ENCODE results near the gene TUSC2. TPM values are rescaled to one million over a fixed set of nuclear protein-coding genes. Genes with fewer than 3 reads are reported as not detected.

TUSC2 gene
- total and polyA plus RNA-seq, 2 of the 13 experiments (the other 11 are each of a cell fraction or from before 2014, with no cell fraction given): 36.7 to 39.1 TPM

- TF ChIP-seq E2F1 (CRISPR knock-in tag; IDR thresholded peaks at IDR 0.05) (peak; percentile 66), FOXC1 (CRISPR knock-in tag; IDR thresholded peaks at IDR 0.05; ENCODE audit: borderline replicate concordance) (peak; percentile 95), THYN1 (CRISPR knock-in tag; IDR thresholded peaks at IDR 0.05; ENCODE audit: borderline replicate concordance, low read depth) (no peak), NR1H2 (CRISPR knock-in tag; IDR thresholded peaks at IDR 0.05; ENCODE audit: borderline replicate concordance, low read depth) (0 out of 2 replicates have a peak, but pooled peaks have one; percentile 90), ZNF644 (CRISPR knock-in tag; IDR thresholded peaks at IDR 0.05; ENCODE audit: low read depth) (no peak), BATF2 (CRISPR knock-in tag; IDR thresholded peaks at IDR 0.05) (peak; percentile 83; the same call in 1 of the 2 replicates), NKX3-1 (CRISPR knock-in tag; IDR thresholded peaks at IDR 0.05) (peak; percentile 77; the same call in 1 of the 2 replicates), NPAS2 (CRISPR knock-in tag; IDR thresholded peaks at IDR 0.05; ENCODE audit: borderline replicate concordance) (no peak), SMAD3 (CRISPR knock-in tag; IDR thresholded peaks at IDR 0.05) (peak; percentile 71), GMEB1 (CRISPR knock-in tag; IDR thresholded peaks at IDR 0.05; ENCODE audit: borderline replicate concordance) (peak; percentile 97), ZNF281 (CRISPR knock-in tag; IDR thresholded peaks at IDR 0.05; ENCODE audit: borderline replicate concordance) (peak; percentile 54; the same call in 1 of the 2 replicates), AHR (CRISPR knock-in tag; IDR thresholded peaks at IDR 0.05) (peak; percentile 97), ZNF800 (CRISPR knock-in tag; IDR thresholded peaks at IDR 0.05) (peak; percentile 46; the same call in 1 of the 2 replicates), ZNF7 (CRISPR knock-in tag; IDR thresholded peaks at IDR 0.05) (no peak), POLR2AphosphoS5 (IDR thresholded peaks at IDR 0.05; ENCODE audit: low read depth, low read length) (peak; percentile 90), ZNF329 (CRISPR knock-in tag; IDR thresholded peaks at IDR 0.05; ENCODE audit: low read depth) (peak; percentile 76), ZNF614 (CRISPR knock-in tag; IDR thresholded peaks at IDR 0.05; ENCODE audit: borderline replicate concordance) (peak; percentile 84), FOXK1 (CRISPR knock-in tag; IDR thresholded peaks at IDR 0.05; ENCODE audit: borderline replicate concordance, low read depth) (peak; percentile 71), ZNF30 (CRISPR knock-in tag; IDR thresholded peaks at IDR 0.05) (peak; percentile 97)
These were observed 22.7 kb upstream of the TUSC2 start, which contains the start of the genes CYB561D2 and NPRL2 (continued) for GRCh38 chr3:50350527-50351322.

All from HepG2 (cell line).